ENCODE results near the gene MRPS34. TPM values are rescaled to one million over a fixed set of nuclear protein-coding genes. Genes with fewer than 3 reads are reported as not detected.

Gene MRPS34
- total RNA-seq, 1 donor: 52.7 TPM

- no peak overlapping the region for H3K4me3 ChIP-seq (ENCODE audit: low read depth, low read length)
- TF ChIP-seq CTCF (IDR thresholded peaks at IDR 0.05; ENCODE audit: insufficient read depth, low read depth, low read length): no peak
- no peak for DNase-seq (ENCODE audit: low read depth)
Measured at GRCh38 chr16:1749152-1750117, 23.5 kb downstream of the MRPS34 start.

GRCh38 chr16:1747934-1748333 lies 25.0 kb downstream of the MRPS34 start:
- H3K4me3 ChIP-seq (ENCODE audit: low read depth, low read length): no peak overlapping the region
- no peak for DNase-seq (ENCODE audit: low read depth)
- no peak for TF ChIP-seq CTCF (IDR thresholded peaks at IDR 0.05; ENCODE audit: insufficient read depth, low read depth, low read length)

- no peak for TF ChIP-seq CTCF (IDR thresholded peaks at IDR 0.05; ENCODE audit: insufficient read depth, low read depth, low read length)
- DNase-seq (ENCODE audit: low read depth): no peak
- H3K4me3 ChIP-seq (ENCODE audit: low read depth, low read length): no peak overlapping the region
Measured at GRCh38 chr16:1746693-1747195, 26.2 kb downstream of the MRPS34 start.

GRCh38 chr16:1745900-1746692 lies 26.8 kb downstream of the MRPS34 start:
- H3K4me3 ChIP-seq (ENCODE audit: low read depth, low read length): no peak overlapping the region
- TF ChIP-seq CTCF (IDR thresholded peaks at IDR 0.05; ENCODE audit: insufficient read depth, low read depth, low read length): no peak
- DNase-seq (ENCODE audit: low read depth): peak; percentile 83

- H3K4me3 ChIP-seq (ENCODE audit: low read depth, low read length): no peak overlapping the region
- TF ChIP-seq CTCF (IDR thresholded peaks at IDR 0.05; ENCODE audit: insufficient read depth, low read depth, low read length): no peak
- peak; percentile 68 for DNase-seq (ENCODE audit: low read depth)
Measured at GRCh38 chr16:1745181-1745899, 27.6 kb downstream of the MRPS34 start.

GRCh38 chr16:1744338-1744840 lies 28.5 kb downstream of the MRPS34 start:
- no peak for TF ChIP-seq CTCF (IDR thresholded peaks at IDR 0.05; ENCODE audit: insufficient read depth, low read depth, low read length)
- DNase-seq (ENCODE audit: low read depth): no peak

More at GRCh38 chr16:1744338-1744840, 28.5 kb downstream of the MRPS34 start:
- H3K4me3 ChIP-seq (ENCODE audit: low read depth, low read length): no peak overlapping the region

Measured in fibroblast of villous mesenchyme (primary cell).